ENCODE results near the gene FRMD3.

FRMD3 gene

DNA sequence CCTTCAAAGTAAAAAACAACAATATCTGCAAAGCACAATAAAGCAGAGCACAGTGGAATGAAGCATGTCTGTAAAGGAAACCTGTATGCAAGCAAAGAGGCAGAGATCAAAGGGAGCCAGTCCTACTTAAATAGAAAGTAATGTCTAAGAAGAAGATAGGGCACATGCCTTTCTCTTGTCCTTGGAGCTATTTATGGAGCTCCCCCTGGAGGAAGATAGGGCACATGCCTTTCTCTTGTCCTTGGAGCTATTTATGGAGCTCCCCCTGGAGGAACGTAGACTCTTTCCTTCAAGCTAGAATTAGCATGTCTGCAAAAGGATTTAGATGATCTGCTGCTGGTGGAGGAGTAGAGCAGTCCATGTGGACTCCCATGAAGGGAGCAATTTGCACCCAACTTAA, 307.2 kb downstream of the FRMD3 start:
- no peak overlapping the region for H3K4me3 ChIP-seq (ENCODE audit: low read length)
- DNase-seq (ENCODE audit: low read depth) = peak; percentile 51
- TF ChIP-seq, protein P1, sequence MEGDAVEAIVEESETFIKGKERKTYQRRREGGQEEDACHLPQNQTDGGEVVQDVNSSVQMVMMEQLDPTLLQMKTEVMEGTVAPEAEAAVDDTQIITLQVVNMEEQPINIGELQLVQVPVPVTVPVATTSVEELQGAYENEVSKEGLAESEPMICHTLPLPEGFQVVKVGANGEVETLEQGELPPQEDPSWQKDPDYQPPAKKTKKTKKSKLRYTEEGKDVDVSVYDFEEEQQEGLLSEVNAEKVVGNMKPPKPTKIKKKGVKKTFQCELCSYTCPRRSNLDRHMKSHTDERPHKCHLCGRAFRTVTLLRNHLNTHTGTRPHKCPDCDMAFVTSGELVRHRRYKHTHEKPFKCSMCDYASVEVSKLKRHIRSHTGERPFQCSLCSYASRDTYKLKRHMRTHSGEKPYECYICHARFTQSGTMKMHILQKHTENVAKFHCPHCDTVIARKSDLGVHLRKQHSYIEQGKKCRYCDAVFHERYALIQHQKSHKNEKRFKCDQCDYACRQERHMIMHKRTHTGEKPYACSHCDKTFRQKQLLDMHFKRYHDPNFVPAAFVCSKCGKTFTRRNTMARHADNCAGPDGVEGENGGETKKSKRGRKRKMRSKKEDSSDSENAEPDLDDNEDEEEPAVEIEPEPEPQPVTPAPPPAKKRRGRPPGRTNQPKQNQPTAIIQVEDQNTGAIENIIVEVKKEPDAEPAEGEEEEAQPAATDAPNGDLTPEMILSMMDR (conservative IDR thresholded peaks at IDR 0.05; ENCODE audit: low read length) = peak; percentile 62

DNA sequence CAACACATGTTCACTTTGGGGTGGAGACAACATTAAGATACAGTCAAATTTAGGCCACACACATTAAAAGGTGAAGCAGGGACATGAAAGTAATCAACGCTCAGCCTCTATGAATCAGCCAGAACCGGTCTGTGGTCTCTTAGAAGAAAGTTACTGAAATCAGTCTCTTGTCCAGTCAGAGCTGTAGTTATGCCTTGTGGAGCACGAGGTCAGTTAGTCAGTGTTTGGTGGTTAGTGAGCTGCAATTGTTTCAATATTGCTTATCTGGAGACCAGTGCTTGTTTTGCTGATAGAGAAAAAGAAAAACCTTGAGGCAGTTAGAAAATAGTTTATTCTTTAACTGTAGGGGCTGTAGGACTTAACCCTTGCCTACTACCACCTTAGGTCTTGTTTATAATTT, 317.5 kb downstream of the FRMD3 start:
- TF ChIP-seq, protein P1 (conservative IDR thresholded peaks at IDR 0.05; ENCODE audit: low read length) = no peak
- H3K4me3 ChIP-seq (ENCODE audit: low read length) = no peak overlapping the region
- DNase-seq (ENCODE audit: low read depth) = peak; percentile 63

DNA sequence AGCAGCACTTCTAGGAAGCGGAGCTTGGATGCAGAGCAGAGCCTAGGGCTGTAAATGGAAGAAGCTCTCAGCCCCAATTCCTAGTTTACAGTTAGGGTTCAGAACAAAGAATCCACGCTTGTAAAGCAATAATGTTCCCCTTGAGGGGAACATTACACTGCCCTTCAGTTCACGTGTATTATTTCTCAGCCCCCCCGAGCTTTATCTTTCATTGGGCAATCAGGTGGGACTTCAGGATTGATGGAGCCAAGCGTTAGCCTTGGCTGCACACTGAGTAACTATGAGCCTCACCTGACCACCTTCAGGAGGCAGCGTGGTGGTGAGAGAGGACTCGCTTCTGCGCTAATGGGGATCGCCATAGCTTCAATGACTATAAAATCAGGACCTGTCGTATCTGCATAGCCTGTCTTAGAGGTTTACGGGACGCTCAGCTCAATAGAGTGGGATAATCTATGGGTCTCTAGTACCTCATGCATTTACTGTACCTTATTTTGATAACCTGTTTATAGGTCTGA, 318.2 kb downstream of the FRMD3 start:
- peak overlapping the region; percentile 73; the same call in 1 of the 2 replicates for H3K4me3 ChIP-seq (ENCODE audit: low read length)
- TF ChIP-seq, protein P1 (conservative IDR thresholded peaks at IDR 0.05; ENCODE audit: low read length) = no peak
- DNase-seq (ENCODE audit: low read depth) = no peak

DNA sequence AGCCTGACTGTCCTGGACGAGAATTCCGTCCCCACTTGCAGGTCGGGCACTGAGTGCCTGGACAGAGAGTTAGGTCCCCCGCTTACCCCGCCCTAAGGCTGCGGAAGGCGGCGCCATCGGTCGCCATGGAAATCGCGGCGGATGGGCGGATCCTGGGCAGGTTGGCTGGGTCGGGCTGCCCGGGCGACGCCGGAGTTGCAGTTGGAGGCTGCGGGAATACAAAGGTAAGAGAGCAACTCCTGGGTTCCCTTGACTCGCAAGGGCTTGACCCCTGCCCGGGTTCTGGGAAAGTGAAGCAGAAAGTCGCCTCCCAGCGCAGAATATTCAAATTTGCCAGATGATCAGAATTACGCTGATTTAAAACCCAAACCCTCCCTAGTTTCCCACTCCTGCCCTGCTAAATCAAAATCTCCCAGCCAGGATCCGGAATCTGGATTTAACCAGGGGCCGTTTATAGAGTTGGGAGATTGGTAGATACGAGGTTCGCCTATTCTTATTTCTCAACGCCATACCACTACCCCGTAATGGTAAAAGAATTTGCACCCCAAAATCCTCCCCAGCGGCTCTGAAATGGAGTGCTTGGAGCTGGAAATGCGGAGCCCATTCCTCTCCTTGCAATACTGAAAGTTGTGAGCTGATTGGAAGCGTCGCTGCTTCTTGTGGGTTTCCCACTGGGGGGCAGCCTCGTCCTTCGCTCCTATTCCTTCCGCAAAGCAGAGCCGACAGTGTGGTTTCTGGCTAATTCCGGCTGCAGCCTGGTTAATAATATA, 318.9 kb downstream of the FRMD3 start:
- DNase-seq (ENCODE audit: low read depth) = peak; percentile 83
- TF ChIP-seq, protein P1 (conservative IDR thresholded peaks at IDR 0.05; ENCODE audit: low read length) = peak; percentile 83
- H3K4me3 ChIP-seq (ENCODE audit: low read length) = peak overlapping the region; percentile 73

DNA sequence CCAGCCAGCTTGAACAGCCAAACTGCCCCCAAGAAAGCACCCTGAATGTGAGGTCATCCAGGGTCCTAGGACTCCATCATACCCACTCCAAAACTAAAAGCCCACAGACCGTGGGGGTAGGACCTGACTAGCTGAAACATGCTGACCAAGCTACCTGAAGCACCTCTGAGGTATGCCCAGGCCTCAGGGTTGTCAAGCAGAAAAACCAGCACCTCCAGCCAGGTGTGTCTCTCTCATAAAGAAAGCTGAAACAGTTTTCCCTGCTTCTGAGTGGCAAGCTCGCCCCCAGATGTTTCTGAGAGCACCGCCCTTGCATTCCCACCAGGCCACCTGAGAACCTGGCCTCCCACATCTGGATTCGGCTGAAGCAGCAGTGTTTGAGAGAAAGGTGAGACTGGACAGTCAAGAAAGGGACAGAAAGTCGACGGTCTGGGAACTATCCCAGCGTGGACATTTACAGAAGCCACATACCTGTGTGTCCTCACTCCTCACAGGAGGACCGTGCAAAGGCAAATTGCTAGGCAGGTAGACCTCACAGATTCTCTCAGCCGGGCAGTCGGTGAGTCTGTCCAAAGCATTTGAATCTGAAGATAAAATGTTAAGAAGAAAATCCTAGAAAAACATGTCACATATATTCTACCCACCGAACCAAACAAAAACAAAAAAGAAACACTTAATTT, 319.6 kb downstream of the FRMD3 start:
- DNase-seq (ENCODE audit: low read depth) = no peak
- peak overlapping the region; percentile 73 for H3K4me3 ChIP-seq (ENCODE audit: low read length)
- TF ChIP-seq, protein P1 (conservative IDR thresholded peaks at IDR 0.05; ENCODE audit: low read length) = no peak

DNA sequence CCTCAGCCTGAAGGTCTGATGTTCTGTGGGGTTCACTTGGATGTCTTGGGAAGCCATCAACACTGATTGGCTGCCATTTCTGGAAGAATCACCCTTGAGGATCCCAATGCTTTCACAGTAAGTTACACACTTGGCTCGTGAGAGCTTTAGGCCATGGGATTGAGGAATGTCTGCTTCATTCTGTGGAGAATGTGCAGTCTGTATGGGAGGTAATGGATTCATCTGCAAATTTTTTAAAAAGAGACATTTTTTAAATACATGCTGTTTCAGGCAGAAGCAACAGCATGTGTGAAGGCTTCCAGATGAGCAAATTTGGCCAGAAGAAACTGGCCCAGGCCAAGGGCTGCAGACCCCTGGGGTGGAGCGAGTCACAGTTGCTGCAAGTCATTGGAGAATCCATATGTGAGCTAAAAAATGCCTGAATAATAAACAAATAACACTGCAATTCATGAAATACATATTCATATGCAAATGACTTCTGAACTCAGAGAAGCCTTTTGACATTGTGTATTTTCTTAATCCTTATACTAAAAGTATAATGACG, 328.9 kb downstream of the FRMD3 start:
- H3K4me3 ChIP-seq (ENCODE audit: low read length) = no peak overlapping the region
- TF ChIP-seq, protein P1 (conservative IDR thresholded peaks at IDR 0.05; ENCODE audit: low read length) = no peak
- DNase-seq (ENCODE audit: low read depth) = no peak
